Tibial artery (tissue), 4 donors: Measurements from ENCODE around the gene RPS21.
"Not testable (repeated sequence)": the region's sequence is repeated elsewhere in the genome, so short reads cannot be mapped to it uniquely, and the experiment has no call there.

ENCODE experiments used
- DNase-seq, 2 donors: peaks; one replicate each; pipeline ENCODE4 v3.0.0-alpha.2; 2019
- H3K27ac ChIP-seq, 2 donors: fragments of 200-600 bp; sonication (generic) in 1 of 2; 1 replicate in 1 of 2; 2 replicates in 1 of 2; pipeline ENCODE4 v1.5.1; 2018 to 2019; ENCODE audit warnings: mild to moderate bottlenecking in 1 of 2
- H3K27me3 ChIP-seq, 2 donors: fragments of 200-600 bp; sonication (generic) in 1 of 2; one replicate each; pipeline versions ENCODE4 v1.5.1 to v1.6.0; 2016 to 2019
- H3K36me3 ChIP-seq, 3 donors: fragments of 200-600 bp; sonication (generic) in 2 of 3; one replicate each; pipeline ENCODE4 v1.5.1; 2016 to 2019; ENCODE audit warnings: mild to moderate bottlenecking in 2 of 3
- H3K4me1 ChIP-seq, 4 donors: fragments of 200-600 bp; sonication (generic) in 2 of 4; 1 replicate in 3 of 4; 2 replicates in 1 of 4; pipeline ENCODE4 v1.5.1; 2016 to 2019
- H3K4me3 ChIP-seq, 2 donors: fragments of 200-600 bp; sonication (generic) in 1 of 2; 1 replicate in 1 of 2; 2 replicates in 1 of 2; pipeline ENCODE4 v1.5.1; 2018 to 2019; ENCODE audit warnings: mild to moderate bottlenecking in 2 of 2
- H3K9me3 ChIP-seq, 3 donors: fragments of 200-600 bp; sonication (generic) in 1 of 3; one replicate each; pipeline ENCODE4 v1.5.1; 2016 to 2019
- intact Hi-C: fragments of 100-400 bp; cut with DNase I; formaldehyde crosslinking; loops from one replicate; pipeline ENCODE4 v1.15.0; 2023; ENCODE audit warnings: low total_unique reads
- TF ChIP-seq, protein P1 (sequence below), 2 experiments: fragments of 200-600 bp in 1 of 2; fragments of 450-650 bp in 1 of 2; IDR thresholded peaks; one replicate each; pipeline ENCODE4 v1.5.1; 2017 to 2019; ENCODE audit warnings: antibody characterized with exemption in 2 of 2, mild to moderate bottlenecking in 1 of 2, moderate library complexity in 1 of 2

The RPS21 gene

DNA sequence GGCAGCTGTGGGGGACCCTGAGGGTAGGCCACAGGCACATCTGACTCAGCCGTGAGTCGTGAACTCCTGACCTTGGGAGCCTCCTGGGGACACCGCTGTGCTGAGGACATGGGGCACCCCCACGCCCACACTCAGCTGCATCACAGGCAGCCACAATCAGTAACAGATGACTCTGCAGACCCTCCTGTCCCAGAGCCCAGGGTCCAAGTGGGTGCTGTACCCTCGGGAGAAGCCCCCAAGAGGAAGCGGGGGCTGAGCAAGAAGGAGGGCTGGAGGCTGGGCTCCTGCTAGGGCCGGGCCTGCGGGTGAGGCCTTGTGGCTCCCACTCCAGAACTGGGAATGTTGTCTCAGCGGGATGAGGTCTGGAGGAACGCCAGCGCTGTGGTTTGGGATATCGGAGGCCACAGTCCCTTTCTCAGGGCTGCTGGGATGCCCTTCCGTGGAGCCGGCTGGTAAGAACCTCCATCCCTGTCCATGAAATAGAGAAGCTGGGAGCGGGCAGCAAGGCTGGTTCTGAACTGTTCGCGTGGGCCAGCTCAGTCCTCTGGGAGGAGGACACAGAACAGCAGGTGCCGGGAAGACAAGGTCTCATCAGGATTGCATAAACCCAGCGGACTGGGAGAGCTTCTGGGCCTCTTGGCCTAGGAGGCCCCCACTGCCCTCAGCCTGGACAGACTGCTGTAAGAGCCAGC is 16.6 kb upstream of the RPS21 start:
- H3K27ac ChIP-seq = peak overlapping the region; percentile 96 to 98
- TF ChIP-seq, protein P1, sequence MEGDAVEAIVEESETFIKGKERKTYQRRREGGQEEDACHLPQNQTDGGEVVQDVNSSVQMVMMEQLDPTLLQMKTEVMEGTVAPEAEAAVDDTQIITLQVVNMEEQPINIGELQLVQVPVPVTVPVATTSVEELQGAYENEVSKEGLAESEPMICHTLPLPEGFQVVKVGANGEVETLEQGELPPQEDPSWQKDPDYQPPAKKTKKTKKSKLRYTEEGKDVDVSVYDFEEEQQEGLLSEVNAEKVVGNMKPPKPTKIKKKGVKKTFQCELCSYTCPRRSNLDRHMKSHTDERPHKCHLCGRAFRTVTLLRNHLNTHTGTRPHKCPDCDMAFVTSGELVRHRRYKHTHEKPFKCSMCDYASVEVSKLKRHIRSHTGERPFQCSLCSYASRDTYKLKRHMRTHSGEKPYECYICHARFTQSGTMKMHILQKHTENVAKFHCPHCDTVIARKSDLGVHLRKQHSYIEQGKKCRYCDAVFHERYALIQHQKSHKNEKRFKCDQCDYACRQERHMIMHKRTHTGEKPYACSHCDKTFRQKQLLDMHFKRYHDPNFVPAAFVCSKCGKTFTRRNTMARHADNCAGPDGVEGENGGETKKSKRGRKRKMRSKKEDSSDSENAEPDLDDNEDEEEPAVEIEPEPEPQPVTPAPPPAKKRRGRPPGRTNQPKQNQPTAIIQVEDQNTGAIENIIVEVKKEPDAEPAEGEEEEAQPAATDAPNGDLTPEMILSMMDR (IDR thresholded peaks at IDR 0.05) = no peak
- H3K36me3 ChIP-seq = no peaks in the 10 kb centered on the region
- H3K27me3 ChIP-seq = no peaks in the 10 kb centered on the region
- intact Hi-C loops = no loop called here
- no peak overlapping the region for H3K4me3 ChIP-seq
- DNase-seq = peak in 1 of 2 donors; percentile 83
- no peaks in the 10 kb centered on the region for H3K9me3 ChIP-seq
- peaks cover 22 to 87% (median 76%) of the 10 kb centered on the region in 4 donors for H3K4me1 ChIP-seq

DNA sequence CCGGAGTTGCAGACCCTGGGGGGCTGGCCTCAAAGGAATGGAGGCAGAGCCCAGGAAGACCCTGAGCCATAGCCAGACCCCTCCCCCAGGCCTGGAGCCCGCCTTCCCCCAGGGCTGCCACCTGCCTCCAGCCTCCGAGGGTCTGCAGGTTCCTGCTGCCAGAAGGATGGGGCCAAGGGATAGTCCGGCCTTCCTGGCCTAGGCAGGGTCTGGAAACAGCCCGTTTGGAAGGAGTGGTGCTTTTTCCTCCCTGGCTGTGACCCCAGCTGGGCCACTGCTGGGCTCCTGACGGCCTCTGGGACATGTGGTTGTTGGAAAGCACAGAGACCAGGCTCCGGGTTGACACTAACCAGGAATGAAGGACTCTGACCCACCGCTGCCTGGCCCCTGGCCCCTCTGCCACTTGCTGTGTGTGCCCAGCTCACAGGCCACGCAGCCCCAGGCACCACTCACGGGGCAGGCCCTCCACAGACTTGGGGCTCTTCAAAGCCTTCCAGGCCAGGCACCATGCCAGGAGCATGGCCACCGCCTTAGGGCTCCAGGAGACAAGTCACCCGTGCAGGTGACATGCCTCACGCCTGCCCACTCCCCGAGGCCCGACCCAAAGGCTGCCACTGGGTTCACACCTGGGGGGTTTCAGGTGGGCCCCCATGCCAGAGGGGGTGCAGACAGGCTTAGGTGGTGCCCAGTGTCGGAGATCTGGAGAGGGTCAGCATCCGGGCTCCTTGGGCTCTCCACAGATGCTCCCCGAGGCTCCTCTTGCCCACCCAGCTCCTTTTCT is 15.9 kb upstream of the RPS21 start:
- Histone ChIP-seq H3K36me3 (no peaks in the 10 kb centered on the region), H3K27ac (peak overlapping the region; percentile 96 to 98), H3K27me3 (no peaks in the 10 kb centered on the region), H3K9me3 (no peaks in the 10 kb centered on the region), H3K4me1 (peaks cover 22 to 87% (median 76%) of the 10 kb centered on the region in 4 donors), H3K4me3 (no peak overlapping the region)
- intact Hi-C loops = no loop called here
- DNase-seq = no peak
- TF ChIP-seq, protein P1 (IDR thresholded peaks at IDR 0.05) = no peak

DNA sequence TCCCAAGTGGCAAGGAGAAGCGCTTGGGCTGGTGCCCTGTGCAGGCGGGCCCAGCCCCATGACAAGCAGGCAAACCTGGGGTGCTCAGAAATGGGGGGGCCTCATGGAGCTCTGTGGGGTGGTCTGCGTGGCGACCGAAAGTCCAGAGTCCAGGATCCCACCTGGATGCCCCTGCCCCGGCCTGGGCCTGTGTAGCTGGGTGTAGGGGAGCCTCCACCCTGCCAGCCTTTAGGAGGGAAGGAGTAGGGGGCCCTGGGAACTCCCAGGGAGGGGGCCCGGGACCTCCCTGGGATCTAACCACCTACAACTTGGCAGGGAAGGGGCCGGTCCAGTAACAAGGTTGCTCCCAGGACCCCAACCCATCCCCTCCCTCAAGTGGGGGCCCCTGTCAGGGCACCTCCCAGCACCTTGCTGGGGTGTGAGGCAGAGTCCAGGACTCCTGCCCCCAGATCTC is 15.3 kb upstream of the RPS21 start:
- H3K4me3 ChIP-seq = peak overlapping the region in 1 of 2 donors; percentile 15
- TF ChIP-seq, protein P1 (IDR thresholded peaks at IDR 0.05) = no peak
- intact Hi-C loops = no loop called here
- H3K27me3 ChIP-seq = no peaks in the 10 kb centered on the region
- no peaks in the 10 kb centered on the region for H3K9me3 ChIP-seq
- no peaks in the 10 kb centered on the region for H3K36me3 ChIP-seq
- H3K27ac ChIP-seq = peak overlapping the region; percentile 96 to 98
- DNase-seq = no peak
- H3K4me1 ChIP-seq = peaks cover 25 to 87% (median 81%) of the 10 kb centered on the region in 4 donors

DNA sequence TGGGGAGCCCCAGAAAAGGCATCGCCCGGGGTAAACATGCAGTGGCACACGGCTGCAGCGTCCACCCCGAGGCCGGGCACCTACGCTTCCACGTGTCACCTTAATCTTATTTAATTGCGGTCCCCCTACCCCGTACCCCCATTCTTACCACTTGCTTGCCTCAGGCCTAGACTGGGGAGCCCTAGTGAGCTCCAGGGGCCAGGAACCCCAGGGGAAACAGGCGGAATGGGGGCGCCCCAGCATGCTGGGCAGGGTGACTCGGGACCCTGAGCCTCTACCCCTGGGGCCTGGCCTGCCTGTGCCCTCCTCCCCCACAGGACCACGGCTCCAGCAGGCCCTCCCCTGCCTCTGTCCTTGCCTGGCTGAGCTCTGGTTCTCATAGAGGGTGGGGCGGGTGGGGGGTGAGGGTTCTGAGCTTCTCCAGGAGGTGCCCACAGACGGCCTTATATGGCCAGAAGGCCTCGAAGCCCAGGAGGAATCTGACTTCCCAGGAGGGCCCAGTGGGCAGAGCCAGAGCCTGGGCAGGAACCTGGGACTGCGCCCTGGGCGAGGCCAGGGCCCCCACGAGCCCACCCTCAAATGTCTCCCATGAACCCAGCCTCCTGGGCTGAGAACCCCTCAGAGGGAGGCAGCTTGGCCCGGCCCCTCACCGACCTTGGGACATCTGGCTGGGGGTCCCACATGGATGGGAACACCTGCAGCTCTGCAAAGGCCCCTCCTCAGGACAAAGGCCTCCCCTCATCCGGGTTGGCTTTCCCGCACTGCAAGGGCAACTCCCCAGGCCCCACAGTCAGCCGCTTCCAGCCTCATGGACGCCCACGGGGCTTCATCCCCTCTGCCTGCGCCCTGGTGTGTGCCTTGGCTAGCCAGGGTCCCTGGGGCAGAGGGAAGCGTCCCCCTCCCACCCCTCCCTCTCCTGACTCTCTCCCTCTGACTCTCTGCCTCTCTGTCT is 14.6 kb upstream of the RPS21 start:
- H3K9me3 ChIP-seq = no peaks in the 10 kb centered on the region
- DNase-seq = peak in 1 of 2 donors; percentile 87
- TF ChIP-seq, protein P1 (IDR thresholded peaks at IDR 0.05) = no peak
- no peaks in the 10 kb centered on the region for H3K27me3 ChIP-seq
- H3K36me3 ChIP-seq = no peaks in the 10 kb centered on the region
- peak overlapping the region; percentile 96 to 98 for H3K27ac ChIP-seq
- peaks cover 31 to 92% (median 88%) of the 10 kb centered on the region in 4 donors for H3K4me1 ChIP-seq
- intact Hi-C loops = no loop called here
- H3K4me3 ChIP-seq = peak overlapping the region in 1 of 2 donors; percentile 15

DNA sequence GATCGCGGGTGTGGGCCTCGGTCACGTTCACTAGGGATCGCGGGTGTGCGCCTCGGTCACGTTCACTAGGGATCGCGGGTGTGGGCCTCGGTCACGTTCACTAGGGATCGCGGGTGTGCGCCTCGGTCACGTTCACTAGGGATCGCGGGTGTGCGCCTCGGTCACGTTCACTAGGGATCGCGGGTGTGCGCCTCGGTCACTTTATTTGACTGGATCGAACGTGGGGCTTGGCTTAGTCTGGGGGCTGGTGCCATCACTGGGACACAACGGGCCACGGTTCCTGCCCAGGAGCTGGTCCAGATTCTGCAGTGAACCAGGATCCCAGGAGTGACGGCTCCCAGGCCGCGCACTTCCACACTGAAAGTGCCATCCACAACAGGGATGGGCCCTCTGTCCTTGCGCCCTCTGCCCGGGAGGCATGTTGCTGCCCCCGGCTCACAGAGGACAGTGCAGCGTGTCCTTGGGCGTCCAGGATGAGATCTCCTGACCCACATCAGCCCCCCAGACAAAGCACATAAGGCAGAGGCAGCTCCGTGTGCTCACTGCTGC is 13.2 kb upstream of the RPS21 start:
- H3K36me3 ChIP-seq, H3K27me3 ChIP-seq, H3K4me3 ChIP-seq, DNase-seq, H3K9me3 ChIP-seq, intact Hi-C loops: not testable (repeated sequence)
- peaks cover 22 to 92% (median 87%) of the 10 kb centered on the region in 4 donors for H3K4me1 ChIP-seq
- peak overlapping the region; percentile 62 to 76 for H3K27ac ChIP-seq
